ENCODE data around the gene ATP13A3. TPM values are rescaled to one million over a fixed set of nuclear protein-coding genes. Genes with fewer than 3 reads are reported as not detected.

Gene ATP13A3
- total RNA-seq, 2 donors from 2014 or later: 97.7 to 121 TPM

DNA sequence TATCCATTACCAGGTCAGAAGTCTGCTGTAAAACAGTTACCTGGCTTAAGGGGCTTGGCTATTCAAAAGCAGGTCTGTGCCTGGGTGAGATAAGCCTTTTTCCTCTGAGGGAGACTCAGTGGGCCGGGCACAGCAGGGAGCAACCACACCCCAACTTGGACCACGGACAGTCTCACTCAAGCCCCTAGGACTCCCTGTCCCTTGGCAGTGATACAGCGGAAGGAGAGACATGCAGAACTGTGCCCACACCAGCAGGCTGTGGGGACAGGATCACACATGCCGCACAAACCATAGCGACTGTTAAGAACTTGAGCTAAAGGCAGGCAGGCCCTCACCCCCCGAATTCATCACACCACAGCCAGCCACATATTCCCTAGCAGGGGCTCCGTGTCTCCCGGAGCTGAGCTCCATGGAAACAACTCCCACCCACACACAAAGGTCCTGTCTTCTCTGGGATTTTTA is 84.9 kb downstream of the ATP13A3 start:
- peaks cover 16% of the 10 kb centered on the region for H3K27me3 Mint-ChIP-seq (ENCODE audit: low read depth)
- peaks cover 38% of the 10 kb centered on the region for H3K4me1 Mint-ChIP-seq (ENCODE audit: low read depth)
- H3K27ac Mint-ChIP-seq: no peak overlapping the region
- H3K4me3 Mint-ChIP-seq: no peak overlapping the region
- no peak for ATAC-seq (replicated peaks in 1 of 2)
- no peaks in the 10 kb centered on the region for H3K9me3 Mint-ChIP-seq
- no peak for DNase-seq
- H3K36me3 Mint-ChIP-seq (ENCODE audit: insufficient read depth in 2 of 2): peaks cover 0 to 6% of the 10 kb centered on the region in 2 donors

DNA sequence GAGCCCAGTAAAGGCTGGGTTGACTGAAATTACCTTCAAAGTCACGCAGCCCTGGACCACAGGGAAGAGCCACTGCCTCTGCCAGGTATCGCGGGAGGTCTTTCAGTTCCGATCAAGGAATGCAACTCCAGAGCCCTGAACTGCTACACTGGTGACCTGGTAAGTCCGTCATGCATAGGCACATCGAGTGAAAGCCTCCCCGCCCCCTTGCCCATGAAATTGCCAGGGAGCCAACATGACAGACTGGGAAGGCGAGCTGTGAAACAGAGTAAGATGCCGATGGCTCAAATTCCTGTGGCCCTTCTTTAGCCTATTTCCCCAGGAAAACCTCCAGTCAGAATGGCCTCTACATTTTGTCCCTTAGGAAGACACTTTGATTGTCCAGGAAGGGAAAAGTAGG is 85.5 kb downstream of the ATP13A3 start:
- H3K27ac Mint-ChIP-seq: no peak overlapping the region
- peaks cover 16% of the 10 kb centered on the region for H3K27me3 Mint-ChIP-seq (ENCODE audit: low read depth)
- no peak for DNase-seq
- H3K9me3 Mint-ChIP-seq: no peaks in the 10 kb centered on the region
- H3K4me3 Mint-ChIP-seq: no peak overlapping the region
- peaks cover 41% of the 10 kb centered on the region for H3K4me1 Mint-ChIP-seq (ENCODE audit: low read depth)
- ATAC-seq (replicated peaks in 1 of 2): no peak
- H3K36me3 Mint-ChIP-seq (ENCODE audit: insufficient read depth in 2 of 2): peaks cover 0 to 6% of the 10 kb centered on the region in 2 donors

DNA sequence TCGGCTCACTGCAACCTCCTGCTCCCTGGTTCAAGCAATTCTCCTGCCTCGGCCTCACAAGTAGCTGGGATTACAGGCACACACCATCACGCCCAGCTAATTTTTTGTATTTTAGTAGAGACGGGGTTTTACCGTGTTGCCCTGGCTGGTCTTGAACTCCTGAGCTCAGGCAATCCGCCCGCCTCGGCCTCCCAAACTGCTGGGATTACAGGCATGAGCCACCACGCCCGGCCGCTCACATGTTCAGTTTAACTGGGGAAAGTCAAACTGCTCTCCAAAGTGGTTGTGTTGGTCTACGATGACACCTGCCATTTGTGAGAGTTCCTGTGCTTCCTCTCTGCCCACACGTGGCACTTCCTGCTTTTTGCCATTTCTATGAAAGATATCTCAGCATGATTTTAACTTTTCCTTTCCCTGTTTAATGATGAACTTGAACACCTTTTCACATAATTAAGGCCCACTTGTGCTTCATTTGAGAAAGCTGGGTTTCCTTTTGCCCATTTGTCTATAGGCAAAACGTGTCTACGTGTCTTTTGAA is 86.9 kb downstream of the ATP13A3 start:
- H3K36me3 Mint-ChIP-seq (ENCODE audit: insufficient read depth in 2 of 2): peaks cover 0 to 6% of the 10 kb centered on the region in 2 donors
- H3K9me3 Mint-ChIP-seq: no peaks in the 10 kb centered on the region
- H3K27me3 Mint-ChIP-seq (ENCODE audit: low read depth): peaks cover 16% of the 10 kb centered on the region
- no peak overlapping the region for H3K27ac Mint-ChIP-seq
- DNase-seq (no peak), ATAC-seq (replicated peaks in 1 of 2) (no peak)
- peaks cover 51% of the 10 kb centered on the region for H3K4me1 Mint-ChIP-seq (ENCODE audit: low read depth)
- H3K4me3 Mint-ChIP-seq: peak overlapping the region in 1 of 2 donors; percentile 39

DNA sequence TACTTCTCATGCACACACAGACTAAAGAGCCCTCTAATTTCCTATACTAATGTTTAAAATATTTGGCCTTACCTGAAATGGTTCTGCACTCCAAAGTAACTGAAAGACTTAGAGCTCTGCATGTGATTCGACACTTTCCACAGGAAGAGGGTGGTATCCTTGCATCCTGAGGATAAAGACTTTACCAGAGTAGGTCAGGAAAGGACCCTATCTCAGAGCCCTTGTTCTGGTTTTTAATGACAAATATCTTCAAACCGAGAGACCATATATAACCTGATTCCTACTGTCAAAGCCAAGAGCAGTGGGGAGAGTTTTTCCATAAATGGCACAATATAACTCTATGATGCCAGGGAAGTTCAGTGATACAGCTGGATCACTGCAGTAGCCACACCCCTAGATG is 87.6 kb downstream of the ATP13A3 start, which contains the start of gene GP5:
TSS of gene GP5 (minus strand) at position 101 of the 400 bp plus-strand sequence. CDS start 984 bp downstream, outside the sequence.
- Mint-ChIP-seq H3K27me3 (ENCODE audit: low read depth) (peaks cover 16% of the 10 kb centered on the region), H3K4me1 (ENCODE audit: low read depth) (peaks cover 45% of the 10 kb centered on the region), H3K36me3 (ENCODE audit: insufficient read depth in 2 of 2) (peaks cover 0 to 1% of the 10 kb centered on the region in 2 donors), H3K9me3 (no peaks in the 10 kb centered on the region), H3K4me3 (peak within 1 kb of the TSS; percentile 87 to 95), H3K27ac (peak within 1 kb of the TSS; percentile 4)
- no peak for ATAC-seq (replicated peaks in 1 of 2)
- DNase-seq: no peak

DNA sequence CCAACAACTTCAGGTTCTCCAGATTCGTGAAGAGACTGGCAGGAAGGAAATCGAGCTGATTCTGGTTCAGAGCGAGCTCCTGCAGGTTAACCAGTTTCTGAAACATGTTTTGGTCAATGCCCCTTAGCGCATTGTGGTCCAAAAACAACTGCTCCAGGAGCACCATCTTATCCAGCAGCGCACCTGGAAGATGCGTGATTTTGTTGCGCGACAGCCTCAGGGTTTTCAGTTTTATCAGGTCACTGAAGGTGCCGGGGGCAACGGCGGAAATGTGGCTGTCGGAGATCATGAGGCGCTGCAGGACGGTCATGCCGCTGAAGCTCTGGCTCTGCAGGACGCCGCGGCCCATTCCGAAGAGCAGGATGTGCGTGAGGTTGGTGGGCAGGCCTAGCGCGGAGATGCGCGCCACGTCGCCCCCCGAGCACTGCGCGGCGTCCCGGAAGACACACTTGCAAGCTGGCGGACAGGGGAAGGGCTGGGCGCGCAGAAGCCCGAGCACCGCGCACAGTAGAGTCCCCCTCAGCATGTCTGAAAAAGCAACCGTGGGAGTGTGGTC is 89.0 kb downstream of the ATP13A3 start:
- ATAC-seq (replicated peaks in 1 of 2): peak; percentile 31 to 46
- Mint-ChIP-seq H3K4me3 (peak overlapping the region; percentile 87 to 95), H3K27ac (peak overlapping the region; percentile 4), H3K27me3 (ENCODE audit: low read depth) (peaks cover 16% of the 10 kb centered on the region), H3K36me3 (ENCODE audit: insufficient read depth in 2 of 2) (peaks cover 0 to 1% of the 10 kb centered on the region in 2 donors), H3K4me1 (ENCODE audit: low read depth) (peaks cover 45% of the 10 kb centered on the region), H3K9me3 (no peaks in the 10 kb centered on the region)
- peak; percentile 48 to 57 for DNase-seq

DNA sequence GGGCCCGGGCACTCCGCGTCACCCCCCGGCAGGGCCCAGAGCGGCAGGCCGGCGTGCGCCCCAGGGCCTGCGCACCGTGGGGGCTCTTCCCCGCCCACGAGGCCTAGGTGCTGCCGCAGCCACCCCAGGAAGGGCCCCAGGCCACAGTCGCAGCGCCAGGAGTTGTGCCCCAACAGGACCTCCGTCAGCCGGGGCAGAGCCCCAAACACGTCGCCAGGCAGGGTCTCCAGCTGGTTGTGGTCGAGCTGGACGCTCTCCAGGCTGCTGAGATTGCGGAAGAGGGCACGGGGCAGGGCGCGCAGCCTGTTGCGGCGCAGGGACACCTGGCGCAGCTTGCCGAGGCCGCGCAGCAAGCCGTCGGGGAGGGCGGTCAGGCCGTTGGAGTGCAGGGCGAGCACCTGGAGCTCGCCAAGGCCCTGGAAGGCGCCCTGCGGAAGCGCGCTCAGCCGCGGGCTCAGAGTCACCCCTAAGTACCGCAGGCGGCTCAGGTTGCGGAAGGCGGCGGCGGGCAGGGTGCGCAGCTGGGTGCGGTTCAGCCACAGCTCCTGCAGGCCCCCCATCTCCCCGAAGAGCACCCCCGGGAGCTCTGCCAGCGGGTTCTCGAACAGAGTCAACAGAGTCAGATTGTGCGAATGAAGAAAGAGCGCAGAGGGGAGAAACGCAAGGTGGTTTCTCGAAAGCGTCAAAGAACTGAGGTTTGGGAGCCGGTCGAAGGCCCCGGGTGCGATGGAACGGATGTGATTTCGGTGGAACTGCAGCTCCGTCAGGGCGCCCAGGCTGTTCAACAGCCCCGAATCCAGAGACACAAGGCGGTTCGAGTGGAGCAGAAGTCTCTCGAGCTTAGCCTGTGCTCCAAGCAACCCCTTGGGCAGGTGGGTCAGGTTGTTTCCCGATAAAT is 89.7 kb downstream of the ATP13A3 start:
- no peaks in the 10 kb centered on the region for H3K36me3 Mint-ChIP-seq (ENCODE audit: insufficient read depth in 2 of 2)
- peaks cover 45% of the 10 kb centered on the region for H3K4me1 Mint-ChIP-seq (ENCODE audit: low read depth)
- peaks cover 16% of the 10 kb centered on the region for H3K27me3 Mint-ChIP-seq (ENCODE audit: low read depth)
- H3K4me3 Mint-ChIP-seq: peak overlapping the region; percentile 87 to 95
- DNase-seq (peak; percentile 49 to 59), ATAC-seq (replicated peaks in 1 of 2) (peak; percentile 61 to 62)
- H3K9me3 Mint-ChIP-seq: no peaks in the 10 kb centered on the region
- H3K27ac Mint-ChIP-seq: peak overlapping the region; percentile 88

DNA sequence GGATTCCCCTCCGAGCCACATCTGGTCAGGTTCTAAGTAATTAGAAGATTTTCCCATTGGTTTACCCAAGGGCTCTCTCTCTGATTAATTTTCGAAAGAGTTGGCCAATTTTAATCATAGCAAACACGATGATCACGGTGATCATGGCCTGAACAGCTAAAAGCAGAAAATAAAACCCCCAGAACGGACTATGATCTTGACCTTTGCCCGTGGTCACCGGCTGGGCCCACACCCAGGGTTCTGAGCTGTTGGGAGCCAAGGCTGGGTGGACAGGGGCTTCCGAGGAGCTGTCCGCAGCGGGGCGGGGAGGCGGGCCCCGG is 90.3 kb downstream of the ATP13A3 start:
- no peaks in the 10 kb centered on the region for H3K36me3 Mint-ChIP-seq (ENCODE audit: insufficient read depth in 2 of 2)
- no peak for ATAC-seq (replicated peaks in 1 of 2)
- H3K4me3 Mint-ChIP-seq: peak overlapping the region; percentile 87 to 95
- peak overlapping the region; percentile 44 for H3K27ac Mint-ChIP-seq
- H3K4me1 Mint-ChIP-seq (ENCODE audit: low read depth): peaks cover 45% of the 10 kb centered on the region
- peaks cover 16% of the 10 kb centered on the region for H3K27me3 Mint-ChIP-seq (ENCODE audit: low read depth)
- no peak for DNase-seq
- no peaks in the 10 kb centered on the region for H3K9me3 Mint-ChIP-seq

DNA sequence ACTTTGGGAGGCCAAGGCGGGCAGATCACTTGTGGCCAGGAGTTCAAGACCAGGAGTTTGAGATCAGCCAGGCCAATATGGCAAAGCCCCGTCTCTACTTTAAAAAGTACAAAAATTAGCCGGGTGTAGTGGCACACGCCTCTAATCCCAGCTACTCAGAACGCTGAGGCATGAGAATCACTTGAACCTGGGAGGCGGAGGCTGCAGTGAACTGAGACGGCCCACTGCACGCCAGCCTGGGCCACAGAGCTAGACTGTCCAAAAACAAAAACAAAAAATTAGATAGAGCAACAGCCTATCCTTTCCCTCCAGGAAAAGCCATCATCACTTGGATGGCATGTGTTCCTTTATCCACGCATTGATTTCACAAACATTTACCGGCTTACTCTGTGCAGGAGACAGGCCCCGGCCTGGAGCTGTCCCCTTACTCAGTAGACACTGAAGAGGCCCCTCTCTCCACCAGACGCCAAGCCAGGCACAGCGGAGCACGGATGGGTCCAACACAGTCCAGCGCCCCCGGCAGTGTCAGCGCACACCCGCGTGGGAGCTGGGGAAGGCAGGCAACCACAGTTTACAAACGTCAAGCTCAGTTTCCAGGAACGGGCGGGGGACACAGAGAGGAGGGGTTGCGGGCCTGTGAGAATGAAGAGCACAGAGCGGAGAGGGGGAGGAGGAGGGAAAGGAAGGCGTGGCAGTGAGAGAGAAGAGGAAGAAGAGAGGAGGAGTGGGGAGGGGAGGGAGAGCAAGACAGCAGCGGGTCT is 90.8 kb downstream of the ATP13A3 start:
- H3K27ac Mint-ChIP-seq: peak overlapping the region; percentile 44
- peaks cover 0 to 1% of the 10 kb centered on the region in 2 donors for H3K36me3 Mint-ChIP-seq (ENCODE audit: insufficient read depth in 2 of 2)
- H3K4me3 Mint-ChIP-seq: peak overlapping the region; percentile 87 to 95
- H3K4me1 Mint-ChIP-seq (ENCODE audit: low read depth): peaks cover 45% of the 10 kb centered on the region
- peaks cover 16% of the 10 kb centered on the region for H3K27me3 Mint-ChIP-seq (ENCODE audit: low read depth)
- DNase-seq (peak; percentile 62 to 70), ATAC-seq (replicated peaks in 1 of 2) (peak; percentile 62 to 66)
- H3K9me3 Mint-ChIP-seq: peaks cover 0 to 2% of the 10 kb centered on the region in 2 donors

DNA sequence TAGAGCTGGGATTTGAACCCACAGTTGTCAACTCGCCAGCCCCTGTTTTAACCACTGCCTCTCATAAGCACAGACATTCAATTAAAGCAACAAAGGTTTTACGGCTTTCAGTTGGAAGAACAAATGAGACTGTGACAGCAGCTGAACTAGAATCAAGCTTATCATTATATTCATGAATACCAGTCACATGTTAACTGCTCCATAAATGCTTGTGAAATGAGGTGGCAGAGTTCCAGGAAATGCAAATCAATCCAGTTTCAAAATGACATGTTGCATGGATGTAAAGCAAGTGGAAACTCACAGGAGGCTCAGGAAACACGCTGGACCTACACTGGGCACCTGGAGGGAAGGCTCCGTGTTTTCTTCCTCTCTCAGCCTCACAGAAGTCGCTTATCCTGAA is 91.6 kb downstream of the ATP13A3 start:
- peaks cover 1 to 7% of the 10 kb centered on the region in 2 donors for H3K9me3 Mint-ChIP-seq
- ATAC-seq (replicated peaks in 1 of 2) (no peak), DNase-seq (no peak)
- peaks cover 16% of the 10 kb centered on the region for H3K27me3 Mint-ChIP-seq (ENCODE audit: low read depth)
- peaks cover 3 to 8% of the 10 kb centered on the region in 2 donors for H3K36me3 Mint-ChIP-seq (ENCODE audit: insufficient read depth in 2 of 2)
- peak overlapping the region; percentile 87 to 95 for H3K4me3 Mint-ChIP-seq
- no peak overlapping the region for H3K27ac Mint-ChIP-seq
- H3K4me1 Mint-ChIP-seq (ENCODE audit: low read depth): peaks cover 43% of the 10 kb centered on the region

DNA sequence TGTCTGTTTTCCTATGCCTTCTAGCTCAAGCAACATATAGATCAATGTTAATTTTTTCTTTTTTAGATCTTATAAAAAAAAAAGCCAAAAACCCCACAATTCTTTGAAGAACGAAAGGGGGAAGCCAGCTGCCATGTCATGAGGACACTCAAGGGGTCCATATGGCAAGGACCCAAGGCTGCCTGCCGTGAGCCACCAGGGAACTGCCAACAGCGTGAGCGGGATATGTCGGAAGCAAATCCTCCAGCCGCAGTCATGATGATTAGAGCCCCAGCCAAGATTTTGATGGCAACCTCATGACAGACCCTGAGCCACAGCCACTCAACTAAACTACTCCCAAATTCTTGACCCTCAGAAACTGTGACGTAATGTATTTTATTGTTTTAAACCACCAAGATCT is 94.2 kb downstream of the ATP13A3 start:
- peaks cover 3 to 15% of the 10 kb centered on the region in 2 donors for H3K36me3 Mint-ChIP-seq (ENCODE audit: insufficient read depth in 2 of 2)
- ATAC-seq (replicated peaks in 1 of 2) (no peak), DNase-seq (no peak)
- H3K27ac Mint-ChIP-seq: no peak overlapping the region
- H3K9me3 Mint-ChIP-seq: peaks cover 1 to 10% of the 10 kb centered on the region in 2 donors
- H3K27me3 Mint-ChIP-seq (ENCODE audit: low read depth): peaks cover 3% of the 10 kb centered on the region
- H3K4me1 Mint-ChIP-seq (ENCODE audit: low read depth): peaks cover 22% of the 10 kb centered on the region
- no peak overlapping the region for H3K4me3 Mint-ChIP-seq

DNA sequence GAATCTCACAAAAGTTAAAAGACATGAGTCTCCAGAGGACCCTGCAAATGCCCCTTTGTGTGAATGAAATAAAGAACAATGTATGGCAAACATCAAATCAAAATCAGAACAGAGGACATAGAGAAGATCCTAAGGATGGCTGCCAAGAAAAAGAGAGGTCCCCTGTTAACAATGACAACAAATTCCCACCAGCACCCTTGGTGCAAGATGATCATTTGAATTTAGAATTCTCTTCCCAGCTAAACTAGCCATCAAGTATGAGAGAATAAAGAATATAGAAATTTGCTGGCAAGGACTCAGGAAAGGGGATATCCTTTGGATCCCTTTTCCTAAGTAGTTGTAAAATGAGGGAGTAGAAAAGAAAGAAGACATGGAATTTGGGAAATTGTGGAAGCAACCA is 96.0 kb downstream of the ATP13A3 start:
- no peak for ATAC-seq (replicated peaks in 1 of 2)
- no peak overlapping the region for H3K27ac Mint-ChIP-seq
- H3K4me1 Mint-ChIP-seq (ENCODE audit: low read depth): peaks cover 7% of the 10 kb centered on the region
- H3K4me3 Mint-ChIP-seq: no peak overlapping the region
- H3K9me3 Mint-ChIP-seq: peaks cover 1 to 10% of the 10 kb centered on the region in 2 donors
- peaks cover 3 to 15% of the 10 kb centered on the region in 2 donors for H3K36me3 Mint-ChIP-seq (ENCODE audit: insufficient read depth in 2 of 2)
- no peak for DNase-seq
- H3K27me3 Mint-ChIP-seq (ENCODE audit: low read depth): no peaks in the 10 kb centered on the region

DNA sequence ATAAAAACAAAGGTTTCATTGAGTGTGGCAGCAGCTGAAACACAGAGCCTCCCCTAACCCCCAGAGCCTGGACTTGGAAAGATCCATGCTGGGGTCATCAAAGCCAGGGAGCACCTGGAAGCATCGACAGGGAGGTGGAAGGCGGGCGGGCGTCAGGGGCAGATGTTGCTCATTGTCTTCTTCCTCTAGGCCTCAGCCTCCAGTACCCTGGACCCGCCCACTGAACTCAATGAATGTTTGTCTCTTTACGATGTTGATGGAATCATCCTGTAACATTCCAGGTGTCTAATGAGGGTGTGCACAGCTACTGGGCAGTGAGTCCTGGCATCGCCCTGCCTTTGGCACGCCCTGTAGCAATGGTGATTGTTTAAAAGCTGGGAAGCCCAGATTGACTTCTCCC is 97.5 kb downstream of the ATP13A3 start:
- Mint-ChIP-seq H3K27me3 (ENCODE audit: low read depth) (no peaks in the 10 kb centered on the region), H3K27ac (no peak overlapping the region), H3K4me1 (ENCODE audit: low read depth) (no peaks in the 10 kb centered on the region), H3K36me3 (ENCODE audit: insufficient read depth in 2 of 2) (peaks cover 3 to 15% of the 10 kb centered on the region in 2 donors), H3K9me3 (peaks cover 1 to 10% of the 10 kb centered on the region in 2 donors), H3K4me3 (no peak overlapping the region)
- ATAC-seq (replicated peaks in 1 of 2) (no peak), DNase-seq (no peak)
